ENCODE data around the gene FANCB. TPM values are rescaled to one million over a fixed set of nuclear protein-coding genes. Genes with fewer than 3 reads are reported as not detected.
A peak's percentile ranks its signal among the peaks of the same experiment; 100 is the strongest.

Gene FANCB
- total and polyA plus RNA-seq, 10 donors, result 0.54 to 4.3 (median 3.3) TPM

GRCh38 chrX:14916017-14916674, 43.3 kb upstream of the FANCB start:
- Histone ChIP-seq H3K27me3 (replicated peaks in 1 of 7) (no peaks in the 10 kb centered on the region), H3K27ac (no peak overlapping the region), H3K9me3 (no peaks in the 10 kb centered on the region), H3K4me1 (no peaks in the 10 kb centered on the region), H3K36me3 (peaks cover 0 to 94% (median 17%) of the 10 kb centered on the region in 6 donors), H3K4me3 (no peak overlapping the region)
- DNase-seq, result no peak
- TF ChIP-seq CTCF (IDR thresholded peaks at IDR 0.05 in 8 of 11, conservative IDR thresholded peaks at IDR 0.05 in 3 of 11) (no peak), POLR2A (IDR thresholded peaks at IDR 0.05) (no peak), POLR2AphosphoS5 (IDR thresholded peaks at IDR 0.05) (no peak)
- 73 to 97% (median 88%) methylated on average over 3 of the region's 3 CpGs for WGBS, 5 donors
- intact Hi-C loops (cut with DNase I; ENCODE audit: low total_unique reads), result no loop called here

- no peaks in the 10 kb centered on the region for H3K9me3 ChIP-seq
- DNase-seq, result no peak
- no peak overlapping the region for H3K4me3 ChIP-seq
- intact Hi-C loops (cut with DNase I; ENCODE audit: low total_unique reads), result no loop called here
- TF ChIP-seq POLR2A (IDR thresholded peaks at IDR 0.05) (no peak), POLR2AphosphoS5 (IDR thresholded peaks at IDR 0.05) (no peak), CTCF (IDR thresholded peaks at IDR 0.05 in 8 of 11, conservative IDR thresholded peaks at IDR 0.05 in 3 of 11) (no peak)
- no peaks in the 10 kb centered on the region for H3K27me3 ChIP-seq (replicated peaks in 1 of 7)
- H3K4me1 ChIP-seq, result no peaks in the 10 kb centered on the region
- 87 to 93% (median 92%) methylated on average over 3 of the region's 3 CpGs for WGBS, 5 donors
- no peak overlapping the region for H3K27ac ChIP-seq
- peaks cover 0 to 99% (median 17%) of the 10 kb centered on the region in 6 donors for H3K36me3 ChIP-seq
These were observed 42.7 kb upstream of the FANCB start for GRCh38 chrX:14915596-14915995.

- Histone ChIP-seq H3K36me3 (peaks cover 0 to 83% (median 17%) of the 10 kb centered on the region in 6 donors), H3K27ac (no peak overlapping the region), H3K9me3 (no peaks in the 10 kb centered on the region), H3K4me1 (no peaks in the 10 kb centered on the region), H3K27me3 (replicated peaks in 1 of 7) (no peaks in the 10 kb centered on the region), H3K4me3 (no peak overlapping the region)
- WGBS, 5 donors, result 92 to 100% (median 97%) methylated on average over 2 of the region's 2 CpGs
- no peak for DNase-seq
- intact Hi-C loops (cut with DNase I; ENCODE audit: low total_unique reads), result no loop called here
- TF ChIP-seq POLR2AphosphoS5 (IDR thresholded peaks at IDR 0.05) (no peak), CTCF (IDR thresholded peaks at IDR 0.05 in 8 of 11, conservative IDR thresholded peaks at IDR 0.05 in 3 of 11) (no peak), POLR2A (IDR thresholded peaks at IDR 0.05) (no peak)
These were observed 40.4 kb upstream of the FANCB start for GRCh38 chrX:14913241-14913640.

- WGBS, 5 donors, result 47 to 79% (median 59%) methylated on average over 2 of the region's 2 CpGs
- H3K4me3 ChIP-seq, result no peak overlapping the region
- peaks cover 0 to 15% (median 0%) of the 10 kb centered on the region in 8 donors for H3K9me3 ChIP-seq
- H3K27ac ChIP-seq, result peak overlapping the region in 2 of 8 donors; percentile 34 to 71
- peaks cover 0 to 26% (median 0%) of the 10 kb centered on the region in 6 donors for H3K36me3 ChIP-seq
- no peaks in the 10 kb centered on the region for H3K27me3 ChIP-seq (replicated peaks in 1 of 7)
- DNase-seq, result no peak
- H3K4me1 ChIP-seq, result no peaks in the 10 kb centered on the region
- intact Hi-C loops (cut with DNase I; ENCODE audit: low total_unique reads), result no loop called here
- TF ChIP-seq CTCF (IDR thresholded peaks at IDR 0.05 in 8 of 11, conservative IDR thresholded peaks at IDR 0.05 in 3 of 11) (no peak), POLR2A (IDR thresholded peaks at IDR 0.05) (no peak), POLR2AphosphoS5 (IDR thresholded peaks at IDR 0.05) (no peak)
These were observed 31.0 kb upstream of the FANCB start for GRCh38 chrX:14903891-14904290.
